ENCODE data around the gene ZNF503.

ZNF503 gene

DNA sequence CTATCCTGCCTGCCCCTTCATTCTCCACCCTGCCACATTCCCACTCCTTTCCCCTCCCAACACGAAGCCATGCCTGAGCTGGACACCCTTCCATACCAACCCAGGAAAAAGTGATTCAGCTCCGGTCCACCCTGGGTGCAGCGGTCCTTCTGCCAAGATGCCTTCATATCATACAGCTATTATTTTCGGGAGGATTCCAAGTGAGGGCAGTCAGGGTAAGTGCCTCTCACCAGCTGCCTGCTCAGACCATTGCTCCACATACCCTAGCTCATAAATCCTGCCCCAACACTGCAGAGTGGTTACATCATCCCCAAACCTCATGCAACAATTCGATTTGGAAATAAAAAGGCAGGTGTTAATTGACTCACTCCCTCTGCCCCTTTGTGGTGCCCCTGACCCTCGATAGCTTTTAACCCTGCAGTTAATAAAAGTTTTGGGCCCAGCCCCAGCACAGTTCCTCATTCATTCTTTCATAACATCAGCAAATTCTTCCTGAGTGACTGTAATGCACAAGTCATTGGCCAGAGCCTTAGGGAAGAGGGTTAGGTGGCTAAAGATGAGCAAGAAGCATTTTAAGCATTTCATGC, 42.6 kb downstream of the ZNF503 start:
- TF ChIP-seq POLR2A (IDR thresholded peaks at IDR 0.05; ENCODE audit: extremely low read depth, insufficient read length), result no peak
- peak; percentile 41; the same call in 1 of the 2 replicates for TF ChIP-seq MYC (IDR thresholded peaks at IDR 0.05; ENCODE audit: low read depth, low read length)
- TF ChIP-seq, protein P1, sequence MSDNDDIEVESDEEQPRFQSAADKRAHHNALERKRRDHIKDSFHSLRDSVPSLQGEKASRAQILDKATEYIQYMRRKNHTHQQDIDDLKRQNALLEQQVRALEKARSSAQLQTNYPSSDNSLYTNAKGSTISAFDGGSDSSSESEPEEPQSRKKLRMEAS (IDR thresholded peaks at IDR 0.05; ENCODE audit: low read depth, low read length), result peak; percentile 40; the same call in 1 of the 2 replicates
- H3K4me3 ChIP-seq (ENCODE audit: low read depth, low read length), result no peak overlapping the region
- peak; percentile 97 for DNase-seq (ENCODE audit: low read depth)

DNA sequence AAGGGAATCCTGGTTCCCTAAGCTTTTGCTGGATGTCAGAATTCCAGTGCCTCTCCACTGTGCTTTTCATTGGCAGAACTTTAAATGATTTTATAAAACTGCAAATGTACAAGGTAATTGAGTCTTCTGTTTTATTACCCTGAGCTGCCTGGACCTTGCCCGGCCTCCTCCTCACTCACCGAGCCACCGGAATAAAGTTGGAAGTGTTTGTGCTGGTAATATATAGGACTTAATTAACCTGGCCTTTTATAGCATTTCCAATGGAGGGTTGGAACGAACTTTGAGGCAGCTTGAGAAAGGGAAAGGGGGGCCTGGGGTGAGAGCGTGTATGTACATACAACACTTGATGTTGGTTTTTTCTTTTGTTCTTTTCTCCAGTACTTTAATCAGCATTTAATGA, 43.4 kb downstream of the ZNF503 start:
- TF ChIP-seq POLR2A (IDR thresholded peaks at IDR 0.05; ENCODE audit: extremely low read depth, insufficient read length) (no peak), MYC (IDR thresholded peaks at IDR 0.05; ENCODE audit: low read depth, low read length) (no peak)
- TF ChIP-seq, protein P2, sequence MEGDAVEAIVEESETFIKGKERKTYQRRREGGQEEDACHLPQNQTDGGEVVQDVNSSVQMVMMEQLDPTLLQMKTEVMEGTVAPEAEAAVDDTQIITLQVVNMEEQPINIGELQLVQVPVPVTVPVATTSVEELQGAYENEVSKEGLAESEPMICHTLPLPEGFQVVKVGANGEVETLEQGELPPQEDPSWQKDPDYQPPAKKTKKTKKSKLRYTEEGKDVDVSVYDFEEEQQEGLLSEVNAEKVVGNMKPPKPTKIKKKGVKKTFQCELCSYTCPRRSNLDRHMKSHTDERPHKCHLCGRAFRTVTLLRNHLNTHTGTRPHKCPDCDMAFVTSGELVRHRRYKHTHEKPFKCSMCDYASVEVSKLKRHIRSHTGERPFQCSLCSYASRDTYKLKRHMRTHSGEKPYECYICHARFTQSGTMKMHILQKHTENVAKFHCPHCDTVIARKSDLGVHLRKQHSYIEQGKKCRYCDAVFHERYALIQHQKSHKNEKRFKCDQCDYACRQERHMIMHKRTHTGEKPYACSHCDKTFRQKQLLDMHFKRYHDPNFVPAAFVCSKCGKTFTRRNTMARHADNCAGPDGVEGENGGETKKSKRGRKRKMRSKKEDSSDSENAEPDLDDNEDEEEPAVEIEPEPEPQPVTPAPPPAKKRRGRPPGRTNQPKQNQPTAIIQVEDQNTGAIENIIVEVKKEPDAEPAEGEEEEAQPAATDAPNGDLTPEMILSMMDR (IDR thresholded peaks at IDR 0.05; ENCODE audit: low read depth, low read length), result no peak
- TF ChIP-seq, protein P1 (IDR thresholded peaks at IDR 0.05; ENCODE audit: low read depth, low read length), result no peak
- no peak for DNase-seq (ENCODE audit: low read depth)
- H3K4me3 ChIP-seq (ENCODE audit: low read depth, low read length), result no peak overlapping the region

DNA sequence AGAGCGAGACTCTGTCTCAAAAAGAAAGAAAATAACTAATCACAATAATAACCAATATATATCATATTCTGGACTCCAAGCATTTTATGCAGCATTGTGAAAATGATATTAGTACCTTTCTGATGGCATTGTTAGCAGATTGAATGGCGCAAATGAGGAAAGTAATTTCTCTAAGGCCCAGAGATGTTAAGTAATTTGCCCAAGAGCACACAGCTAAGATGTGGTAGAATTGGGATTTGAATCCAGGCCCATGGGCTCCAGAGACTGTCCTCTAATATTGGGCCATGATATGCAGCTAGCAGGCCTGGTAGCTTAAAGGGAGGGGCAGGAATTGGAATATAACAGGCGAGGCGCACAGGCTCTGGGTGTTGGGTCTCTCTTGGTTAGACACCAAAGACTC, 44.1 kb downstream of the ZNF503 start:
- no peak overlapping the region for H3K4me3 ChIP-seq (ENCODE audit: low read depth, low read length)
- DNase-seq (ENCODE audit: low read depth), result no peak
- TF ChIP-seq, protein P2 (IDR thresholded peaks at IDR 0.05; ENCODE audit: low read depth, low read length), result no peak
- TF ChIP-seq, protein P1 (IDR thresholded peaks at IDR 0.05; ENCODE audit: low read depth, low read length), result no peak
- no peak for TF ChIP-seq POLR2A (IDR thresholded peaks at IDR 0.05; ENCODE audit: extremely low read depth, insufficient read length)
- no peak for TF ChIP-seq MYC (IDR thresholded peaks at IDR 0.05; ENCODE audit: low read depth, low read length)

DNA sequence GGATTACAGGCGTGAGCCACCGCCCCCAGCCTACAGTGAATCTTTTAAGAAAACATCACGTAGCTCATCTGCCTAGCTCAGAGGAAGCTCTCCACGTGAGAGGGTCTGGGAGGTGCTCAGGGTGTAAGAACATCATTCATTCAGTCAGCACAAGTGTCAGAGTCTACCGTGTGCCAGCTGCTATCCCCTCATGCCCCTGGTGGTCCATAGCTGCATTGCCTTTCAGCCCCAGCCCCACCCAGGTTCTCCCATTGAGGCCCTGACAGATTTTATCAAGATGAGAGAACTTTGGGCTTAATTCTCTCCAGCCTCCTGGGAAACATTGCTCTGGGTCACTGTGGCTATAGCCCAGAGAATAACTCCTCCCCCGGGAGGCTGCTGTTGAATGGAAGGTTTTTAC, 45.1 kb downstream of the ZNF503 start:
- no peak overlapping the region for H3K4me3 ChIP-seq (ENCODE audit: low read depth, low read length)
- TF ChIP-seq, protein P1 (IDR thresholded peaks at IDR 0.05; ENCODE audit: low read depth, low read length), result no peak
- TF ChIP-seq, protein P2 (IDR thresholded peaks at IDR 0.05; ENCODE audit: low read depth, low read length), result peak; percentile 31

DNA sequence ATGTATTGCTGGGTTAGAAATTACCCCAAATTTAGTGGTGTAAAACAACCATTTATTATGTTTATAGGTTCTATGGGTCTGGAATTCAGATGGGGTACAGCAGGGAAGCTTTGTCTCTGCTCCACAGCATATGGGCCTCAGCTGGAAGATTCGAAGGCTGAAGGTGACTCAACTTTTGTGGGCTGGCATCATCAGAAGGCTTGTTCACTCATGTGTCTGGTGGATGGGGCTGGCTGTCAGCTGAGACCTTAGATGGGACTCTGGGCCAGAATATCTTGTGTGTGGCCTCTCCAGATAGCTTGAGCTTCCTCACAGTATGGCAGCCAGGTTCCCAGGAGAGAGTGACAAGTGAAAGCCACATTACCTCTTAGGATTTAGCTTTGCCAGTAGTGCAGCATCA, 45.9 kb downstream of the ZNF503 start:
- no peak for TF ChIP-seq MYC (IDR thresholded peaks at IDR 0.05; ENCODE audit: low read depth, low read length)
- TF ChIP-seq, protein P2 (IDR thresholded peaks at IDR 0.05; ENCODE audit: low read depth, low read length), result no peak
- no peak for DNase-seq (ENCODE audit: low read depth)
- no peak overlapping the region for H3K4me3 ChIP-seq (ENCODE audit: low read depth, low read length)

More for the DNA sequence above, 45.1 kb downstream of the ZNF503 start:
- peak; percentile 20 for DNase-seq (ENCODE audit: low read depth)

DNA sequence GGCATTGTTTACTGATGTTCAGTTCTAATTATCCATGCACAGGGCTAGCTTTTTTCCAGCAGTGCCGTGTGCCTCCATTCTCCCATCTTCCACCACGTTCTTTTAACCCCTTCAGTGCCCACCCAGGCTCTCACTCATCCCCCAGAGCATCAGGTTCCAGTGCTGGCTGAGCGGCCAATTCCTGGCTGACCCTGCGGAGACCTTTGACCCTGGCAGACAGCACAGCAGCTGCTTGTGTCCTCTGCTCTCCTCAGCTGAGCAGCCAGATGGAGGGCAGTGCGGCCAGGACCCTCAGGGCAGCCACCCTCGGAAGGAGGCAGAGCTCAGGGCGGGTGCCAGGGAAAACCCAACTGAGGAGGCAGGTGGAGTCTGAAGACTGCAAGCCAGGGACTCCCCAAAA, 48.4 kb downstream of the ZNF503 start:
- TF ChIP-seq, protein P2 (IDR thresholded peaks at IDR 0.05; ENCODE audit: low read depth, low read length), result no peak
- TF ChIP-seq, protein P1 (IDR thresholded peaks at IDR 0.05; ENCODE audit: low read depth, low read length), result no peak
- TF ChIP-seq MYC (IDR thresholded peaks at IDR 0.05; ENCODE audit: low read depth, low read length) (no peak), POLR2A (IDR thresholded peaks at IDR 0.05; ENCODE audit: extremely low read depth, insufficient read length) (no peak)
- H3K4me3 ChIP-seq (ENCODE audit: low read depth, low read length), result no peak overlapping the region
- DNase-seq (ENCODE audit: low read depth), result no peak

Data from NB4 (cell line).